Activated CD4-positive, CD25-positive, alpha-beta regulatory T cell treated with anti-CD3 and anti-CD28 coated beads, Interleukin-2, amount 50 U/mL, for 16 hours (primary cell): Measurements from ENCODE around the gene SIPA1L3.

Experiments used
- DNase-seq: peaks from one replicate; pipeline ENCODE4 v3.0.0-alpha.2; 2020; ENCODE audit warnings: low read depth, low spot score

The SIPA1L3 gene

DNA sequence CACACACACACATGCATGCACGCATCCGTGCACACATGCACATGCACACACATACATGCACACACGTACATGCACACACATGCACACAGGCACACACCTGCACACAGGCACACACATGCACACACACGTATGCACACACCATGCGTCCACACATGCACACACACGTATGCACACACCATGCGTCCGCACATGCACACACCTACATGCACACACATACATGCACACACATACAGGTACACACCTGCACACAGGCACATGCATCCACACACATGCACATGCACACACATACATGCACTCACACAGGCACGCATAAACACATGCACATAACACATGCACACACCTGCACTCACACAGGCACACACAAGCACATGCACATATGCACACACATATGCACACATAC lies 204.9 kb downstream of the SIPA1L3 start:
- DNase-seq, result no peak

DNA sequence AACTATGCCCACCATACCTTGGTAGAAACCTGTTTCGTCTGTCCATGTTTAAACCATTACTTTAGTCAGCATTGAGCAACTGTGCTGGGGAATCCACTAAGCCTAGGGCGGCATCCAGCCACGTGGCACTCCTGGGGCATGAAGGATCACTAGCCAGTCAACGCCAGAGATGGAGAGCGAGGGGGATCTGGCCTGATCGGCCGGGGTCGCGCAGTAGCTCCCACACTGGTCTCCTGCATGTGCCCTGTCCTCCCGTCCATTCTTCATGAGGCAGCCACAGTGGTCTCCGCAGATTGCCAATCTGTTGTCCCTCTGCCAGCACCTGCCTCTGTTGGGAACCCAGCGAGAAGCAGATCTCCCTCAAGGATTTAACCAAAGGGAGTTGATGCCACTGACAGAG lies 207.6 kb downstream of the SIPA1L3 start:
- no peak for DNase-seq

DNA sequence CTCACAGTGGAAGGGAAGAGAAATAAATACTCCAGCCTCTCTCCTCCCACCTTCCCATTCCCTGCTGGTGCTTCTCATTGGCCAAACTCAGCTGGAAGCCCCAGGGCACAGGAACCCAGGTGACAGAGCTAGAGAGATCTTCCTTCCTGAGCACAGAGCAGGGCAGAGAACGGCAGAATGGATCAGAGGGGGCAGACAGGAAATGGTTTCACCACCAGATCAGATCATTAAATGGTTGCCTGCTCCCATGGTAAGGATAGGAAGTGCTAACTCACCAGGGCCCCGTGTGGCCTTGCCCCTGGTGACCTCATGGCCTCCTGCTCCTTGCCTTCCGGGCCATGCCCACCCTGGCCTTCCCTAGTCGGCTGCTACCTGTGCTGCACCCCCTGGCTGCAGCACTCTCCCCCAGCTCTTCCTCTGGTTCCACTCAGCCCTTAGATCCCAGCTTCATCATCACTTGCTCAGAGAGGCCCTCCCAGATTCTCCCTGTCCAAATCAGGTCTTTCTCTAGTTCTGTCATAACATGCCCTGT lies 208.3 kb downstream of the SIPA1L3 start:
- no peak for DNase-seq

DNA sequence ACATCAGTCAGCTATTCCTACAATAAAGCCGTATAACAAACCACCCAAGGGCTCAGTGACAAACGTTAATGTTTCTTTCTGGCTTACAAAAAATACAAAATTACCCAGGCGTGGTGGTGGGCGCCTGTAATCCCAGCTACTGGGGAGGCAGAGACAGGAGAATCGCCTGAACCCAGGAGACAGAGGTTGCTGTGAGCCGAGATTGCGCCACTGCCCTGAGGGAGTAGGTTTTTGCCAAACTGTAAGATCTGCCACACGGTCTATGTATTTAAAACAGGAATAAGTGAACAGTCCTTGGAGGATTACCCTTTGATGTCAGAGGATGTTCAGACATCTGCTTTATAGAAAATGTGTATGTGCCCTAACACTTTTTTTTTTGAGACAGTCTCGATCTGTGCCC lies 211.2 kb downstream of the SIPA1L3 start:
- no peak for DNase-seq

DNA sequence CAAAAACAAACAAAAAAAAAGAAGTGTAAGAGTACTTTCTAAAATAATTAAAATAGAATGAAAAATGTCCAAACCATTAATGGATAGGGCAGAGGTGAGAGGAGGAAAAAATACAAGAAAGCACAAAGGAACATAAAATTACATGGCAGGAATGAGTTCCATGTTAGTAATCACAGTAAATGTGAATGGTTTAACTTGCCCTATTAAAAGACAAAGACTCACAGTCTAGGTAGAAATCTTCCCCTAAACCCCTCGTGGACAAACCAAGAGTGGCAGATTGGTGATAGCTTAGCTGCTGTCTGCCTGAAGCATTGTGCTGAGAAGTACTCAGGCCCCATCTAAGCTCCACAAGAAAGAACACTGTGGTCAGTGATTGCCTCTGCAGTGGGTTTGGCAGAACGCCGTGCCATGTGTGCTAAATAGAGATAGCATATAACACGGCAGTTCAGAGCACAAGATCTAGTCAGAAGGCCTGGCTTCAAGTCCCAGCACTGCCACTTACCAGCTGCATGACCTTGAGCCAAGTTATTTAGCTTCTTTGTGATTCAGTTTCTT lies 213.5 kb downstream of the SIPA1L3 start:
- DNase-seq, result no peak

DNA sequence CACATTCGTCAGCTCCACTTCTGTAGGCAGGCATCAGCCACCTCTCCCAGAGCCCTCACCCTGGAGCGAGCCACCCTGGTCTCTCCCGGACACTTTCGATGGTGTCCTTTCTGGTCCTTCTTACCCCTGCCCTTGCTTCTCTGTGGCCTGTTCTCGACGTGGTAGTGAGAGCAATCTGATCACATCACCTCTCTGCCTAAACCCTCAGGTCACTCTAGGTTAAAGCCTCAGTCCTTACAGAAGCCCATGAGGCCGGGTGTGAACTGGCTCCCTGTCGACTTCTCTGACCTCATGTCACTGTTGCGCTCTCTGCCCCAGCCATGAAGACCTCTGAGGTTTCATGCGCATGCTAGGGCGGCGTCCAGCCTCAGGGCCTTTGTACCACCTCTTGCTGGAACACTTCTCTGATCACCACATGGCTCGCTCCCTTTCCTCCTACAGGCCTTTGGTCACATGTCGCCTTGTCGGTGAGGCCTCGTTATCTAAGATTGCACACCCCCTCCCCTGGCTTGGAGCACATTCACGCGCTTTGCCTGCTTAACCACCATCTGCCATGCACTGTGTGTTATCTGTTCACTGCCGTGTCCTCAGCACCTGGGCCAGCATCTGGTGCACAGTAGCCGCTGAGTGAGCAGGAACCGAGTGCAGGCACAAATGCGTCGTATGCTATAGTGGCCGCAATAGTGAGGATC lies 215.5 kb downstream of the SIPA1L3 start:
- no peak for DNase-seq

DNA sequence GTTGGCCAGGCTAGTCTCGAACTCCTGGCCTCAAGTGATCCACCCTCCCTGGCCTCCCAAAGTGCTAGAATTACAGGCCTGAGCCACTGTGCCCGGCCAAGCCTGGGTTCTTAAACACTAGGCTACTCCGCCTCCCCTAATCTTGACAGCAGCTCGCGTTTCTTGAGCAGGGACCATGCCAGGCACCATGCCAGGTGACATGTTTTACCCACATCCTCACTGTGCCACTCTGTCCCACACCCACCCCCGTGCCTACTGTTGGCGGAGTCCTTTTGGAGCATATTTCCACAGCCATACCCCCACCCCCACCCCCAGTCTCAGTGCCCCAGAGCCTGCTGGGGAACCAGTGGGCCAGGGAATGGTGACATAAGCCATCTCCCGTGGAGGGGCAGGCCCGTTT lies 218.2 kb downstream of the SIPA1L3 start:
- DNase-seq, result no peak

DNA sequence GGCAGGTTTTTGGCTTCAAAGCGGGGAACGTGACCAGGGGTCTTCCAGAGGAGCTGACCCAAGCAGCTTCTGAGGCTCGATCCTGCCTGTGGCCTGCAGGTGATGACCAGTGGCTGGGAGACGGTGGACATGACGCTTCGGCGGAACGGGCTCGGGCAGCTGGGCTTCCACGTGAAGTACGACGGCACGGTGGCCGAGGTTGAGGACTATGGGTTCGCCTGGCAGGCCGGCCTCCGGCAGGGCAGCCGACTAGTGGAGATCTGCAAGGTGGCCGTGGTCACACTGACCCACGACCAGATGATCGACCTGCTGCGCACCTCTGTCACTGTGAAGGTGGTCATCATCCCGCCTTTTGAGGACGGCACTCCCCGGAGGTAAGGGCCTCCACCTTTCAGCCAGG lies 223.4 kb downstream of the SIPA1L3 start:
- DNase-seq, result no peak

DNA sequence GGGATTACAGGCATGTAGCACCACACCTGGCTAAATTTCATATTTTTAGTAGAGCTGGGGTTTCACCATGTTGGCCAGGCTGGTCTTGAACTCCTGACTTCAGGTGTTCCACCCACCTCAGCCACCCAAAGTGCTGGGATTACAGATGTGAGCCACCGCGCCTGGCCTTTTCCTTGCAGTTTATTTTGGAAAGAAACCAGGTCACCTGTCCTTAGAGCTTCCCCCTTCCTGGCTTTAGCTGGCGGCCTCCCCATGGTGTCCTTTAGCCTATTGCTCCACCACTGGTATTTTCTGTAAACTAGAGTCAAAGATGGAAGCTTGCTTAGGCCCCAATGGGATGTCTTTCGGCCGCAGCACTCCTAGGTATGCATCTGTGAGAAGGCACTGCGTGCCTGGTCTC lies 225.8 kb downstream of the SIPA1L3 start:
- DNase-seq, result no peak

DNA sequence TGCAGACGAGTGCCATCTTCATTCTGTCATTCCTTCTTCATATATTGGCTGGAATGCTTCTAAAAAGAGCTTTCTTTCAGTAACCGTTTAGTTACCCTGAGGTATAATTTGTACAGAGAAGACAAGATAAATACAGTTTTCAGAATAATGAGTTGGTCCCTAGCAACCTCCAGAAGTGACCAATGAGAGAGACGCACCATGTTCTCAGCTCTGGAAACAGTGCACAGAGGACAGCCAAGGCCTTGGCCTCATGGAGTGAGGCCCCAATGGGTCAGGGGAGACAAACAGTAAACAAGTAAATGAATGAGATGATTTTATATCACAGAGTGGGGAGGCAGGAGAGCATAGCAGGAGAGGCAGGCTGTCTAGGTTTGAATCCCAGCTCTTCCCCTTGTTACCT lies 226.3 kb downstream of the SIPA1L3 start:
- no peak for DNase-seq

DNA sequence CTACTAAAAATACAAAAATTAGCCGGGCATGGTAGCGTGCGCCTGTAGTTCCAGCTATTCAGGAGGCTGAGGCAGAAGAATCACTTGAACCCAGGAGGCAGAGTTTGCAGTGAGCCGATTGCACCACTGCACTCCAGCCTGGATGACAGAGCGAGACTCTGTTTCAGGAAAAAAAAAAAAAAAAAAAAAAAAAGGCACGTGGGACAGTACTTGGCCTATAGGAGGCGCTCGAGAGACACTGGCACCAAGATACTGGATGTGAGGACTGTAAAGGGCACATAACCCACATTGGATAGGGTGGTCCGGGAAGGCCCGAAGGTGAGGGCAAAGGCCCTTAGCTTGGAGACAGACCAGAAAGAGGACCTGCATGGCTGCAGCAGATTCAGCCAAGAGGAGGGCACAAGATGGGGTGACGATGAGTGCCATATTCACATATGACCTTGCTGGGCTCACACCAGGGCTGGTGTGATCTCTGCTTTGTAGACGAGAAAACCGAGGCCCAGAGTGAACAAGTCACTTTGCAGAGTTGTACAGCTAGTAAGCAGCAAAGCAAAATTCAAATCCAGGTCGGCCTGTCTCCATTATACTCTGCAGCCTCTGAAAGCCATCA lies 227.6 kb downstream of the SIPA1L3 start:
- DNase-seq, result no peak

DNA sequence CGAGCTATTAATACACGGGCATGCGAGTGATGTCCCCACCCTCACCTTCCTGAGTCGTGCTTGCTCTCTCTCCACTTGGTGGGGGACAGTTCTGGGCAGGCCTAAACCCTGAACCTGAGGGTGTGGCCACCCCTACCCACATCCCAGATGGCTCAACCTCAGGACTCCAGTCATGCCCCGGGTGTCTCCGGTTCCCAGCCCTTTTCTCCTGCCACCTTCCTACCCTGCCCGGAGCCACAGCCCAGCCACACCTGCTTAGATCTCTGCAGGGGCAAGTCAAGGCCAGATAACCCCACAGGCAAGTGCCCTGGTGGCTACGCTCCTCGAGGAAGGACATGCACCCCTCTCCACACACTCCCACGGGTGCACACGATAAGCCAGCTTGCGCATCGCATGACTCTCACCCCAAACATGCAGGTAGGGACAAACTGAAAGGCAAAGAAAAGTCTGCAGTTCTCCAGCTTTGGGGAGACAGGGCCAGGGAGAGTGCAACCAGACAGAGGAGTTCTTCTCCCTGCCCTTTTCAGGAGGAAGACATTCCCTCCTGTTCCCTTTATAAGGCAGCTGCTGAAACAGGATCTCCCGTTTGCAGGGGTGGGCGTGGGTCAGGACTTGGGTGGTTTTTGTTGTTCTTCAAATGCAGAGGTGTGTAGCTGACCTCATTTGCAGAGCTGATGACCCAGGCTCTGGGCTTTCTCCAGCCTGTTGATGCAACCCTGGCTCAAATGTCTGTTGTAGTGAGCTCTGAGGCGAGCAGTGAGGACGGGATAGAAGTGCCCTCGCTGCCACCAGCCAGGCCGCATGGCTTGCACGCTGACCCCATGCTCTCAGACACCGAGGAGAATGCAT lies 228.4 kb downstream of the SIPA1L3 start:
- DNase-seq, result no peak

DNA sequence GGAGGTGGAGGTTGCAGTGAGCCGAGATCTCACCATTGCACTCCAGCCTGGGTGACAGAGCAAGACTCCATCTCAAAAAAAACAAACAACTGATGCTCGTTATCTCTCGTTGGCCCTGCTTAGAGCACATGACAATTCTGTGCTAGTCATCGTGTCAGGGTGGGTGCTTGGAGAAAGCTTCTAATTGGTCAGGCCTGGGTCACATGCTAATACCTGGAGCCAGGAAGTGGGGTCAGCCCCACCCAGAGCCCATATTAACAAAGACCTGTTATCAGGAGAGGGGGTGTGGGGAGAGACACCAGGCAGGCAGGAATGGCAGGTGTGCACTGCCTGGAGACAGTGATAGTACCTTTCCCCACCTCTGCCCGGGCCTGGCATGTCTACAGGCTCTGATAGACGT lies 232.1 kb downstream of the SIPA1L3 start:
- DNase-seq, result no peak

DNA sequence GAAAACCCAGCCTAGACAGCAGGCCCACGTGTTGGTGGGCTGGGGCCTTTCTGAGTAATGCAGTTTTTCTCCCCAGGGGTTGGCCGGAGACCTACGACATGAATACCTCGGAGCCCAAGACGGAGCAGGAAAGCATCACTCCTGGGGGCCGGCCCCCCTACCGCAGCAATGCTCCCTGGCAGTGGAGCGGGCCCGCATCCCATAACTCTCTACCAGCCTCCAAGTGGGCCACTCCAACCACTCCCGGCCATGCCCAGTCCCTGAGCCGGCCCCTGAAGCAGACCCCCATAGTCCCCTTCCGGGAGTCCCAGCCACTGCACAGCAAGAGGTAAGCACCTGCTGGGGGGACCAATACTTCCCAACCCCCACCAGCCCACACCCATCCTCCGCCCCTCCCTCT lies 234.1 kb downstream of the SIPA1L3 start:
- DNase-seq, result no peak

DNA sequence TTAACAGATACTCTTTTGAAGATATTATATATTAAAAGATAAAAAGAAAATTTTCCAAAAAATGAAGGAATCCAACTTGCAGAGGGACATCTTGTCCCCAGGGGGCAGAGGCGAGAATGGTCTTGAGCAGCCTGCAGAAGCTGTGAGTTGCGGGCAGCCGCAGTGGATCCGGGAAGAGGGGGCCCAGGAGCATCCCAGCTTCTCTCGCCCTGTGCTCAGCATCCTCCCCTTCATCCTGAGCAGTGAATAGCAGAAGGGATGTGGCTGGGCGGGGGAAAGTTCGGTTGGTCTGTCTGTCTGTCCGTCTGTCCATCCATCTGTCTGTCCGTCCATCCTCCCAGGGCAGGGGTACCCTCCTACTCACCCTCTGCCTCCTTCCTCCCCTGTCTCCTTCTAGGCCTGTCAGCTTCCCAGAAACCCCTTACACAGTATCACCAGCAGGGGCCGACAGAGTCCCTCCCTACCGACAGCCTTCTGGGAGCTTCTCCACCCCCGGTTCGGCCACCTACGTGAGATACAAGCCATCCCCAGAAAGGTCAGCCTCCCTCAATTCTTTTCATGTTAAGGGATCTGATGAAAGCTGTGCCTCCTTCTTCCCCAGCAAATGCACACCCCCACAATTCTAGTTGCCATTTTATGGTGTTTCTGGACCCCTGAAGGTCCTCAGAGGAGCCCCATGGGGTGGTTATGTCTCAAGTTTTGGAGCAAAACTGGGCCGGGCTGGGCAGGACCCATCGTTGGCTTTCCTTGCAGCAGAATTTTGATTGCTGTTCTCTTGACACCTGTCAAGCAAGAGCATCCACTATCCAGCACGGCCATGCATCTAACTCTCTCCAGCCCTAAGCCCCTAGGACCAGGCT lies 235.4 kb downstream of the SIPA1L3 start:
- no peak for DNase-seq

DNA sequence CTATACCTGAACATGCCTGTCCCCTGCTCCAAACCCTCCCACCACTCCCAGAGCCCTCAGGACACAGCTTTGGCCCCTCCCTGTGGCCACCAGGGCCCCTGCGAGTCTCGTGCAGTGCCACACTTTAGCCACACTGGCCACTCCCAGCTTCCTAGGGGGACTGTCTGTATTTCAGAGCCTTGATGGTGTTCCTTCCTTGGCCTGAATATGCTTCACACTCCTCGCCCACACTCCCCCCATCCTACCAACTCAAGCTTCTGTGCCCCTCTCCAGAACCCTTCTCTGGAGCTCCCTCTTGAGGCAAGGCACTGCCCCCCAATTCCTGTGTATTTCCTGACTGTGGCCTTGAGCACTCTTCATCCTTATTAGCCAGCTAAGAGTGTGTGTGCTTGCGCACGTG lies 236.8 kb downstream of the SIPA1L3 start:
- DNase-seq, result no peak

DNA sequence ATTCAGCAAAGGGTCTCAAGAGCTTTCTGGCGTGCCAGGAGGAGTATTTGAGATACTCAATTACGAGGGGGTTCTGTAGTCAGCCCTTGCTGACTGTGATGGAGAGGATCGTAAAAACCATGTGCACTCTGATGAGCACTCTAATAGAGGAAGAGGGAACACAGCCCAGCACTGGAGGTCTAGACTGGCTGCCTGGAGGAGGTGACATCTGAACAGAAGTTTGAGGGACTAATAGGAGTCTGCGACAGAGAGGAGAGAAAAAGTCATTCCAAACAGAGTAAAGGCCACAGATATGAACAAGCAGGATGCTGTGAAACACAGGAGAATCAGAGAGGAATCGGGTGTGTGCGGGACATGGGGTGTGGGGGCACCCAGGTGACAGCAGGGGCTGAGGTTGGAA lies 237.7 kb downstream of the SIPA1L3 start:
- no peak for DNase-seq

DNA sequence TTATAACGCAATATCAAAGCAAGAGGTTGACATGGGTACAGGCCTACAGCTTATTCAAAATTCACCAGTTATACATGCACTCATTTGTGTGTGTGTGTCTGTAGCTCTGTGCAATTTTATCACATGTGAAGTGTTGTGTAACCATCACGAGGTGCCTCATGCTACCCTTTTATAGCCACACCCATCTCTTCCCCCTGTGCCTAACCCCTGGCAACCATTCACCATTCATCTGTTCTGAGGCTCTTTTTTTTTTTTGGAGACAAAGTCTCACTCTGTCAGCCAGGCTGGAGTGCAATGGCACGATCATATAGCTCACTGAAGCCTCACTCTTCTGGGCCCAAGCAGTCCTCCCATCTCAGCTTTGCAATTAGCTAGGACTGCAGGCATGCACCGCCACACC lies 238.6 kb downstream of the SIPA1L3 start:
- DNase-seq, result no peak

DNA sequence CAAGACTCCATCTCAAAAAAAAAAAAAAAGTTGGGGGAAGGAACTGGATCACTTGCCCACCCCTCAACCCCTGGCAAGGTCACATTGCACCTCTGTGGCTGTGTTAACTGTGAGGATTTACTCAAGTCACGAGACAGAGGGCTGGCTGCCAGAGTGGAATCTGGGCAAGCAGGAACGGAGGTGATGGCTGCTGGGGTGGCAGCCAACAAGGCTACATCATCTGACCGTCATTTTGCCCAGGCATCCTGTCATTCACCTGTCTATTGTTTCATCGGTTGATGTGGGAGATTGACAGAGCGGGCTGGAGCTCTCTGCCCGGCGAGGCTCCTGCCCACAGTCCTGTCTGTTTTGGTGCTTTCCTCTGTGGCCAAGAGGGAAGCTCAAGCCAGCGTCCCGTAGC lies 241.3 kb downstream of the SIPA1L3 start:
- no peak for DNase-seq

DNA sequence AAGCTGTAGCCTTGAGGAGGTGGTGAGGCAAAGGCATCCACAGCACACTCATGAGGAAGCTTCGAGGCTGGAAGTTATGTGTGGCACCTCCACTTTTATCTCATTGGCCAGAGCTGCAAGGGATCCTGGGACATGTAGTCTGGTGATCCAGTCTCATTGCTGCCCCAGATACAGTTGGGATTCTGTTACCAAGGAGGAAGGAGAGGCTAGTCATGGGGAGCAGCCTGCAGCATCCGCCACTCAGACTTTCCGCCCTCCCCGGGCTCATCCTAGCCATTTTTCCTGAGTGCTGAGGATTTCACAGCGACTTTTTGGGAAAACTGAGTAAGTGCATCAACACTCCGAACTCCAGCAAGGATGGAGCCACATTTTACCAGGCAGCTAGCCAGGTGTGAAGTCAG lies 242.7 kb downstream of the SIPA1L3 start:
- no peak for DNase-seq

DNA sequence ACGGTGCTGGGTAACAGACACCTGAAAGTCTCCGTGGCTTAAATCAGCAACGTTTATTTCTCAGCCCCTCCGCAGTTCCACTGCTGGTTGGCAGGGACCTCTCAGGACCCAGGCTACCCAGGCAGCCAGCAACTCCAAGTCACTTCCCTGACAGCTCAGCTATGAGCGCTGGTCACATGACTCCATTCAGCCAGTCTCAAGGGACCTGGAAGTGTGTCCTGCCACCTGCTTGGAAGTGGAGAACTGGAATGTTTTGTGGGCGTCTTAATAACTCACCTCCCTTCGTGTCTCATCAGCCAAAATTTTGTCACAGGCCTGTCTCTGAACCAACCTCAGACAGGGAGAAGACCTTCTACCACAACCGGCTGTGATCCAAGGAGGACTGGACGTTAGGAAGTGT lies 244.2 kb downstream of the SIPA1L3 start:
- DNase-seq, result no peak
